Fibroblast of upper back skin (primary cell): ENCODE results near the gene DNAH6.
A peak's percentile ranks its signal among the peaks of the same experiment; 100 is the strongest.

Experiments
- DNase-seq: peaks from one replicate; pipeline ENCODE4 v3.0.0-alpha.2; 2013

Gene DNAH6

DNA sequence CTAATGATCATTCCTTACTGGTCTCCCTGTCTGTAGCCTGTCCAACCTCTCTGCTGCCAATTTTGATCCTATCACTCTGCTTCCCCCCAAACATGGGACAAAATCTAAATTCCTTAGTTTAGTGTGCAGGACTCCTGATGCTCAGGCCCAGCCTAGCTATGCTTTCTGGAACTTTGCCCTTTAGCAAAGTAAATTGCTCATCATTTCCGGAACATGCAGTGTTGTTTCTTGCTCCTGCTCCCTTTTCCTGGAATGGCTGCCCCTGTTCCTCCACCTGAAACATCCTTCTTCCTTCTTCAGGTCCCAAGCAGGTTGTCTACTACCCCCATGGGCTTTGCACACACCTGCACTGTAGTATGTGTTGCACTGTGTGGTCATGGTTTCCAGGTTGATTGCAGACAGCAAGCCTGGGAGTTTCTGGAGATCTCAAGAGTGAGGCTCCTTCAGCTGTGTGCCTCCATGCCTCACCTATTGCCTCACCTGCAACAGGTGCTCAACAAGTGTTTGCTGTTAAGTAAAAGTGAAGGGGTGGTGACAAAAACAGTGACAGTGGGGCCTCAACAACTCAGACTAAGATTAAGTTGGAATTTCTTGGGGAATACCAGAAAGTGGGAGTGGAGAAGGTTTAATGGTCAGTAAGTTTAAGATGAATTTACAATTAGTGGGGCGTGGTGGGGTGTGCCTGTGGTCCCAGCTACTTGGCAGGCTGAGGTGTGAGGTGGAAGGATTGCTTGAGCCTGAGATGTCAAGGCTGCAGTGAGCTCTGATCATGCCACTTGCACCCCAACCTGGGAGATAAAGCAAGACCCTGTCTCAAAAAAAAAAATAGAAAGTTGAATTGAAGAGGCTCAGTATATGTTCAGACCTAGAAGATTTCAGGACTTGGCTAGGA, 120.0 kb downstream of the DNAH6 start:
- DNase-seq = no peak

DNA sequence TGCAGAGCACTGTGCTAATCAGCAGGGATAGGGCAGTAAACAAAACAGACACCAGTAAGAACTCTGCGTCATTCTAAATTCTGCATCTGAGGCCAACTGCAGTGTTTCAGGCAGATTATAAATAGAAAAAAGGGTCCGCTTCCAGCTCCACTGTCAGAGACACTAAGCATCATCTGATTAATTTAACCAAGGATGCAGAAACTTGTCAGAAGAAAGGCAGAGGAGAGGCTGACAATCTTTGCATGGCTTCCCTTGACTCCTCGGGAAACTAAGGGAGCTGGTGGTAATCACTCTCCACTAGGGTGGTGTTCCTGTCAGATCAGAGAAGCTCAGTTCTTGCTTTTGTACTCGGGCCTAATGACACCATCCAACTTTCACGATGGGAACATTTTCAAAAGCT, 123.5 kb downstream of the DNAH6 start:
- DNase-seq = no peak

DNA sequence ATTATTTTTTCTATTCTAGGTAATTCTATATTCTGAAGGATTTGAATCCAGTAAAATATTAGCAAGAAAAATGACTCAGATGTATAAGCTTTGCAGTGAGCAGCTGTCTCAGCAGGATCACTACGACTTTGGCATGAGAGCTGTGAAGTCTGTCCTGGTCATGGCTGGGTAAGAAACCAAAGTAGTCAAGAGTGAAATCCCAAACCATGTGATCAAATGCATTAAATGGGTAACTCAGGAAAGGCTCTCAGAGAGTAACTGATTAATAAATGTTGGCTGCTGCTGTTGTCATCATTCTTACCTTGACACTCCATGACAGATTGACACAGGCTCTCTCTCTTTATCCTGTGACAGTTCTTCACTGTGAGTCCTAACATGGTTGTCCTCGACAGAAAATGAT, 124.1 kb downstream of the DNAH6 start:
- DNase-seq = no peak

DNA sequence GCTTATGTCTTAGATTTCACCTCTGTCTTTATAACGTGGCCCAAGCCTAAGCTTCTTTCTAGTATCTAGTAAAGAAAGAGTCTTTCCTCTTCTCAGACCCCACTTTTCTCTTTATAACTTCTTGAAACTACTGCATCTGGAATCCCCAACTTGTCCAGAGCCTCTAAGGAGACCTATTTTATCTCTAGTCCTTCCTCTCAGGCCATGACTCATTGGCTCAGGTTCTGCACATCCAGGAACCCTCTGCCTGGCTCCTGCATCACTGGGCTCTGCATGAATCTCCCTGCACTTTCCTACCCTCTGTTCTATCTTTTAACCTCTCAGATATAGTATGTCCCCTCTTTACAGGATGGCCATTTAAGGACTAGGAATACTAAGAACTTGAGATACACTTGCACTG, 124.7 kb downstream of the DNAH6 start:
- DNase-seq = no peak

DNA sequence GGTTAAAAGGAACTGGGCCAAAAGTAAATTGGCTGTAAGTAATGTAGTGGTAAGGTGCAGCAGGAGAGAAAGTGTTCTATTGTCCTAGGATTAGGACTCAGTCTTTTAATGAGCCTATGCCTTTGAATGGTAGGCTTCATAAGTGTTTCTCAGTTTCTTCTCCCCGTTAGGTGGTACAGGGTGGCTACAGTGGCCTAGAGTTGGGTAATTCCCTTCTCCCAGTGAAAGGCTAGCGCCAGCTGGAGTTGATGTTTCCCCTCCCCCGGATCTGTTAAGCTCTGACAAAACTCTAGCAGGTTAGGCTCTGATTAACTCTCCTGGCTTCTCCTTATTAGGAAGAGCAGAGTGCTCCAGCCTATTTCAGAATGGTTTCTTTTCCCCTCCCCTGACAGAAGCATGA, 127.7 kb downstream of the DNAH6 start:
- DNase-seq = no peak

GRCh38 chr2:84646514-84646913, 130.2 kb downstream of the DNAH6 start:
- no peak for DNase-seq

DNA sequence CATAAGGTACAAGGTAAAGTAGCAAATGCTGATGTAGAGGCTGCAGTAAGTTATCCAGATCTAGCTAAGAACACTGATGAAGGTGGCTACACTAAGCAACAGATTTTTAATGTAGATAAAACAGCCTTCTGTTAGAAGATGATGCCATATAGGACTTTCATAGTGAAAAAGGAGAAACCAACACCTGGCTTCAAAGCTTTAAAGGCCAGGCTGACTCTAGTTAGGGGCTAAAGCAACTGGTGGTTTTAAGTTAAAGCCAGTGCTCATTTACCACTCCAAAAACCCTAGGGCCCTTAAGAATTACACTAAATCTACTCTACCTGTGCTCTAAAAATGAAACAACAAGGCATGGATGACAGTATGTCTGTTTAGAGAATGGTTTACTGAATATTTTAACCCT, 131.0 kb downstream of the DNAH6 start:
- no peak for DNase-seq

GRCh38 chr2:84649058-84649457, 132.8 kb downstream of the DNAH6 start:
- DNase-seq = no peak

- no peak for DNase-seq
Observed at GRCh38 chr2:84649487-84650142, 133.3 kb downstream of the DNAH6 start.

DNA sequence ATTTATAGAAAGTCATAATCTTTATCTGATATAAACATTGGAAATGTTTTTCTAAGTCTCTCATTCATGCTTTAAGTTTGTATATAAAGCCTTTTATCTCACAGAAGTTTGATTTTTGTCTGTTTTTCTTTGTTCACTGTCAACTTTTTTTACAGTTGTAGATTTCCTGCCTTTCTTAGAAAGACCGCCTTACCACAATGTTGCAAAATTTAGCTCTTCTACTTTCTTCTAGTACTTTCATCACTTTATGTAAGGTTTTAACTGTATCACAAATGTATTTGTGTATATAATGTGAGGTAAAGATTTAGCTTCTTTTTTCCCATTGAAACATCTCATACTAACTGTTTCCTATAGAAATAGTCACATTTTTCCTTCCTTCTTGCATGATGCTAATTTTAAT, 136.1 kb downstream of the DNAH6 start:
- no peak for DNase-seq

GRCh38 chr2:84653302-84653701, 137.0 kb downstream of the DNAH6 start:
- DNase-seq = no peak

DNA sequence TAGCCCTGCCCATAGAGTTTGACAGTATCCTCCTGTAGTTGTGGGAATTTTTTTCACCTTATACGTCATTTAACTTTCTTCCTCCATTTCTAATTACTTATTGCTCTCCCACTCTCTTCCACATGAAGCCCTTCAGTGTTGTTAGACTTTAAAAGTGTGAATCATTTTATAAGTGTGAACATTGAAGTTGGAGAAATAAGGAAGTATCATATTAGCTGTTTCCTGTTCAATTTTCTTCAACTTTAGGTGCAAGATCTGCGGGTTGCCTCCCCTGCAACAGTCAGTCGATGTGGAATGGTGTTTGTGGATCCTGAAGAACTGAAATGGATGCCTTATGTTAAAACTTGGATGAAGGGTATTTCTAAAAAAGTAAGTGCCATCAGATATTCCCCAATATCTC, 138.1 kb downstream of the DNAH6 start:
- no peak for DNase-seq

- DNase-seq = no peak
Observed at GRCh38 chr2:84669122-84669521, 152.8 kb downstream of the DNAH6 start.

GRCh38 chr2:84674099-84674498, 157.8 kb downstream of the DNAH6 start:
- no peak for DNase-seq

DNA sequence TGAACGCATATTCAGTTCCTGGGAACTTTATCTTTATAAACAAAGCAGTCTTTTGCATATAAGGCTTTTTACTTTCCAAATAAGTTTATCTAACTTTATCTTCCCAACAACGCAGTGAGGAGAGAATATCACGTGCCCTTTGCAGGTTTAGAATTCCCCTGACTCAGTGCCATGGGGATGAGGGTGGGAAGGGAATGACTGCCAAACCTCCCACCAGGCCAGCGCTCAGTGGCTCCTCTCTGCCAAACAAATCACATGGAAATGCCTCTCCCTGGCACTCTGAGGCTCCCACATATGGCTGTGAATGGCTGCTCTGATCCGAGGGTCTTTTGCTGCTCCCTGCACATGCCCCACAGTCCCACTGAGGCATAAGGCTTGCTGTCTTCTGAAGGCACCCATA, 158.3 kb downstream of the DNAH6 start:
- no peak for DNase-seq

DNA sequence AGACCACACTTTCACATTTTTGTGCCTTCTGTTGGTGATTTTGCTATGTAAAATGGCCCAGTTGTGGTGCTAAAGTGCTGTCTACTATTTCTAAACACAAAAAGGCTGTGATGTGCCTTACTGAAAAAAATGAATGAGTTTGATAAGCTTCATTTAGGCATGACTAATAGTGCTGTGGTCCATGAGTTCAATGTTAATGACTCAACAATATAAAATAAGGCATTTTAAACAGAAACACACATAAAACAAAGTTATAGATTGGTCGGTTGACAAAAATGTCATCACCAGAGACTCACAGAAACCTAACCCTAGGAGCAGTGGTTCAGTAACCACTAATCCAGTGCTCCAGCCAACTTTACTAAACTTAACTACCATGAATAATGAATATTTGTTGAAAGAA, 160.0 kb downstream of the DNAH6 start:
- DNase-seq = peak; percentile 77

- no peak for DNase-seq
Observed at GRCh38 chr2:84678214-84678613, 161.9 kb downstream of the DNAH6 start.

DNA sequence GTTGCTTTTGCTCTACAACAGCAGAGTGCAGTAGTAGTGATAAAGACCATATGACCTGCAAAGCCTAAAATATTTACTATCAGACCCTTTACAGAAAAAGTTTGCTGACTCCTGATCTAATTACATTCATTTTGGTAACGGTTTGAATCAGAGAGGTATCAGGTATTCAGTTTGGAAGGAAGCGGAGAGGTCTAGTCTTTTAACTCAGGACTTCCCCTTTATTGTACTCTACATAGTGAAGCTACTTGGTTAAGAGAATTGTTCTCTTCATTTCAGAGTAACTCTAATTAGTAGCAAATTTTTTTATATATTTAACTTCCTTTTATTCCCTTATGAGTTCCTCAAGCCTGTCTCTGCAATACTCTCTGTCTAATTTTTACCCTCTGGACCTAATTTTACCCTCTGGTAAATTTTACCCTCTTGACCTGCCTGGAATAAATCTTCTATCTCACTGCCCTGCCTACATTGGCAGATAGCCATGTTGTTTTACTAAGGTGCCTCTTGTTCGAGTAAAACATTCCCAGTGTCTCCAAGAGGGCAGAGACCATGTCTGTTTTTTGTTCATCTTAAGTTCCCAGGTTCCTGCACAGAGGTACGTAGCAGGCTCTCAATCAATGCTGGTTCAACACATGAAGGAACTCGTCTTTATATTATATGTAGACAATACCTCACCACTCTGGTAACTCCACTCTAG, 170.6 kb downstream of the DNAH6 start:
- no peak for DNase-seq

DNA sequence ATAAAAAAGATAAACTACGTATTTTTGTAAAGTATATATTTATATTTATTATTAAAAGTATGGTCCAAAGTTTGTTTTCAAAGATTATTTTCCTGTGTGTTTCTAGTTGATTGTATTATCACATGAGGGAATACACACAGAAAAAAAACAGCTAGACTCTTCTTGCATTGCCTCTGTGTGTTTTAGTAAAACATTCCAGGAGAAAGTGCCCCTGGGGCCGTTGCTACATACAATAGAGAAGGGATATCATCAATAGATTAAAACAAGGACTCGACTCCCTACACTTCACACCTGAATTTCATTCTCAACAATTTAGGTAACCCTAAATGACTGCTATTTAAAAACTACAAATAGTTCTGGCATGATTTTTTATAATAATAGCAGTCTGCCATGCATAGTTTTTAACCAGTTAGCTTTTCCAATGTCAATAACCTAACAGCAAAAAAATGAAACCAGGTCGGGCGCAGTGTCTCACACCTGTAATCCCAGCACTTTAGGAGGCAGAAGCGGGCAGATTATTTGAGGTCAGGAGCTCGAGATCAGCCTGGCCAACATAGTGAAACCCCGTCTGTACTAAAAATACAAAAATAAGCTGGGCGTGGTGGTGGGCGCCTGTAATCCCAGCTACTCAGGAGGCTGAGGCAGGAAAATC, 171.3 kb downstream of the DNAH6 start:
- no peak for DNase-seq

DNA sequence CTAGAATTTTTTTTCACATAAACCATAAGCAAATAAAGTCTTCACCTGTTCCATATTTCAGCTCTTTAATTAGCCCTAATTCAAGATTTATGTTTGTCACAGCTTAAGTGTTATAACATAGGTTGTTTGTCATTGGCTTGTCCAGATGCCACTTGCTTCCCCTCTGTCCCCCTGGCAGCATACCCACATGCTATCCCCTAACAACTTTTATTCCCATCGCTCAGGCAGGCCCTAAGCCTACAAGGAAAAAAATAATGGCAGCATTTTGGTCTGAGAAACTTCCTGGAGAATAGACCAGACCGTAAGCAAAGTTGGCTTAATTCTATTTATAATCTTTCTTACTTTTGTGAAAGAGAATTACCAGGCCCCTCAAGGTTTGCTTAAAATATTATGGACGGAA, 173.9 kb downstream of the DNAH6 start:
- no peak for DNase-seq

- DNase-seq = no peak
Observed at GRCh38 chr2:84694088-84694622, 177.9 kb downstream of the DNAH6 start.

GRCh38 chr2:84697895-84698294, 181.6 kb downstream of the DNAH6 start:
- DNase-seq = no peak

DNA sequence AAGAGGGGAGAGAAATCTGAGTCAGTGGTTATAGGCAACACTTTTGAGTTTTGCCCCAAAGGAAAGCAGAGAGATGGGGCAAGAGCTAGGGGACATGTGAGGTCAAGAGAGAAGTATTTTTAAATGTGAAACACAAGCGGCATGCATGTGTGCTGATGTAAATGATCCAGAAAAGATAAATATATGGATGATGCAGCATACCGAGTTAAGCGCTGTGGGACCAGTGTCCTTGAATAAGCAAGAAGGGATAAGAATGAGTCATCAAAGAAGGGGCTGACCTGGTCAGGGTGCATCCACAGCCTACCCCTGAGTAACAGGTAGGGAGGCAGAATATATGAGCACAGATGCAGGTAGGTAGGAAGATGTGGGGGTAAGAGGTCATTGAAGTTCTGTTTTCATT, 183.7 kb downstream of the DNAH6 start:
- DNase-seq = no peak
